ENCODE results near the gene OR5T1. TPM values are rescaled to one million over a fixed set of nuclear protein-coding genes. Genes with fewer than 3 reads are reported as not detected.

The OR5T1 gene
- polyA plus RNA-seq (2013, experiment 1 of 2; ENCODE audit: insufficient read length): not detected
- polyA plus RNA-seq (2013, experiment 2 of 2; ENCODE audit: insufficient read length): not detected

DNA sequence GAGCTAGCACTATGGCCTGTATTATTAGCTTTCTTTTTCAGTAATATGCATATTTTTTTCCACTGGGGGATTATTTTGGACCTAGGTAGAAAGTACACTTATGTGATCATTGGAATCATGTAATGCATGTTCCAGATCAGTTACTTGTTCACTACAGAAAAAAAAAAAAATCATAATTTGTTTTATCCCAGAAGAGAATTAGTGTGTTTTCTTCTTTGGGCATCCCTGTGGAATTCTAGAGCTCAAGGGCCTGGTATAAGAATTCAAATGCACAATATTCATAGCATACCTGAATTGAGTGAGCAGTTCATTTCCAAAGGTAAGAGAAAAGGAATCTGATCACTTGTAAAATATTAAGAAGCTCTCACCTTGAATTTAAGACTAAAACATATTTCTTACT, at the start of gene OR5T1:
Gene OR5T1 (plus strand): TSS at position 301 of the 400 bp plus-strand sequence. CDS start 1,485 bp downstream, outside the sequence.
- DNase-seq: no peak

DNA sequence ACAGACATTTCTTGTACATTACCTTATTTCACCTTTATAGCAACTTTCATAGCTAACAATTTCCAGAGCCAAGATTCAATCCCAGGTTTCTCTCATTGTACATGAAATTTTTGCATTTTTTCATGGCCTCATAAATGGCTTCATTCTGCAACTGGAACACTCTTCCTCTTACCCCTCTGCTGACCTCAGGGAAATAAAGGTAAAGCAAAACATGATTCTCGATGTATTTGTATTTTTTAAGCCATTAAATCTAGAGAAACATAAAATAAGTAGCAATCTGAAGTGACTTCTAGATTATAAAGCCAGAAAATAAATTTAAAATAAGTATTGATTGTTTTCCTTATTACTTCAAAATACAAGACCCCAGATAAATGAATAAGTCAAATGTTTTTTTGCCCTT, 39.8 kb upstream of the OR5T1 start, which contains the start of gene OR5T2:
Gene OR5T2 (minus strand): TSS at position 101 of the 400 bp plus-strand sequence. CDS start 1,193 bp downstream, outside the sequence.
- no peak for DNase-seq

DNA sequence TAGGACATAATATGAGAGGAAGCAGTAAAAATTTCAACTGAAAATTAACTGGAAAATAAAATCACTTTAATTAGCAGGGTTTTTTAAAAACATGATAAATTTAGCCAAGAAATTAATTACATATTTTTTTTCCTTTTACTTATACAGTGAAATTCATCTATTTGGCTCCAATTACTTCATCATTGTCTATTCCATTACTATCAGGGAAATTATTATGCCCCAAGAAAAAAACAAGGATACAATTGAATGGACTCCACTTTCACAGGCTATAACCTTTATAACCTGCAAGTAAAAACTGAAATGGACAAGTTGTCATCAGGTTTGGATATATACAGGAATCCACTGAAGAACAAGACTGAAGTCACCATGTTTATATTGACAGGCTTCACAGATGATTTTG, 22.0 kb upstream of the OR5T1 start, which contains the start of gene OR5T3:
Gene OR5T3 (plus strand): TSS at position 301 of the 400 bp plus-strand sequence. CDS start 0 bp downstream, at position 301.
- DNase-seq: no peak

DNA sequence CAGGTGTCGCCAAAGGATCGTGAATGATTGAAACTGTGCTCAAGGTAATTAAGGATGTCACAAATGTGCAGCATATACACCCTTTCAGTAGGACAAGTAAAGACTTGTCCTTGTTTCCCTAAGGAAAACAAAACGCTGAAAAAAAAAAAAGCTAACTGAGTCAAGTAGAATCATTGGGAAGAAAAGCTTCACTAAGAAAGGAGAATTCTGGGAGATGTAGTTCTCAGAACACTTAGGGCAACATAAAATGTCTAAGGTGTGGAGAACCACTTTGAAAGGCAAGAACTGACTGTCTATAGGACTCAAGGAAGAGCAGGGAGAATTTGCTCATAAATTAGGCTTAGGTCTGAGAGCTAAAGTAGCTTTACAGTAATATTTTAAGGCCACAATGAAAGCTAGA, 2.9 kb upstream of the OR5T1 start:
- no peak for DNase-seq

DNA sequence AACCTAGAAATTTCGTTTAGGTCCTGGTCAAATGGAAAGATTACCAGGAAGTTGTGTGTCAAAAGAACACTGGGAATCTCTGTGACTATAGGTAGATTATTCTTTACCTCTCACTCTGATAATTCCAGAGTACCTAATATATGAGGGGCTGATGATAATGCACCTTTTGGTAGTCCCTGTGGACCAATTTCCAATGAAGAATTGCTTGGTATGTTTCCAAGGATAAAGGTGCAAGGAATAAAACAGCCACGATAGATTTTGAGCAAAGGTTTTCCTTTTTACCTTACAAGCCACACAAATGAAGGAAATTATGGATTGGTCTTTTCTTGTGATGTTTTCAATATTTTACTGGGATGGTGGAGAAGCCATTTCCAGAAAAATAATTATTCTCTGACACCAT, 18.2 kb downstream of the OR5T1 start, which contains the start of gene OR8H1:
Gene OR8H1 (minus strand): TSS at position 101 of the 400 bp plus-strand sequence. CDS start 1,192 bp downstream, outside the sequence.
- no peak for DNase-seq

DNA sequence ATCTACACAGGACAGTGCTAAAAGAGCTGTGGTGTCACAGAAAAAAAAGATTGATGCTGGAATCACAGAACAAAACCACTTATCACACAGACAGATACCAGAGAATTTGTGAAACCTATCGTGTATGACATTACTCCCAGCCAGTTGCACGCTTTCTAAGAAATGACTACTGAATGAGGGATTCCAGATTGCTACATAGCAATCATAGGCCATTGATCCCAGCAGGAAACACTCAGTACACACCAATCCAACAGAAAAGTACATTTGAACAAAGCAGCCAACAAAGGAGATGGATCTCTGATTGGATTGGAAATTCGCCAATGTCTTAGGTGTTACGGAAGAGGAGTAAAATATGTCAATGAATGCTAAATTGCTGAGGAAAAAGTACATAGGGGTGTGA, 22.9 kb downstream of the OR5T1 start:
- DNase-seq: no peak

DNA sequence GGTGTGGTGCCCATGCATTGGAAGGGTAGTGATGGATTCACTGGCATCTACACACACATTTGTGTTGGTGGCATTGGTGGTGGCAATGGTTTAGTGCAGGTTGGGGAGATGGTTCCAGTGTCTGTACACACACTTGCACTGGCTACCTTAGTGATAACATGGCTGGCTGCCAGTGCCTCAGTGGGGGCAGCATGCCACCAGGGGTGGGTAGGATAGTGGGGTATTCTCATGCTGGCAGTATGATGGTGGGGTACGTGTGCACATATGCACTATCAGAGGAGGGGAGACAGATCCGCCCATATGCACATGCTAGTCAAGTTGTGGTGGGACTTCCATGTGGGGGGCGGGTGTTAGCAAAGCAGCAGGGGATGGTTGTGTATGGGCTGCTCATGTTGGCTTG, 33.9 kb downstream of the OR5T1 start:
- no peak for DNase-seq

DNA sequence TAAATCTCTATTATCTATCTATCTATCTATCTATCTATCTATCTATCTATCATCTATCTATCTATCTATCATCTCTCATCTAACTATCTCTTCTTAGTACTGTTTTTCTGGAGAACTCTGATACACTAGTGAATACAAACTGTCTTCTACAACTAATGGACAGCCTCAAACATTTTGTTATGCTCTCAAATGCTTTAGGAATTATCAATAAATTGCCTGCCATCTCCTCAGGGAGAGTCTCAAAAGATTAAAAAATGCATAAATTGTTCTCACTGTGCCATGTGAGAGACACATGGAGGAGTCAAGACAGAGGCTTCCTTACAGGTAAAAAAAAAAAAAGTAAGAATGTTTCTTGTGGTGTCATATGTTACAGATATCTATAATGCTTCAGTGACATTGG, 40.9 kb downstream of the OR5T1 start, which contains the start of gene OR8K3:
Gene OR8K3 (plus strand): TSS at position 301 of the 400 bp plus-strand sequence. CDS start 3,163 bp downstream, outside the sequence.
- DNase-seq: no peak

Data from fibroblast of skin of back (primary cell).